Measurements from ENCODE around the gene SLC35E4.

SLC35E4 gene

GRCh38 chr22:30643055-30643875 is 7.7 kb downstream of the SLC35E4 start:
- in situ Hi-C loops (cut with MboI; ENCODE audit: low pct_unique_long_range_greater_than_20kb, low sequenced_read_pairs) = no loop called here
- DNase-seq = no peak

GRCh38 chr22:30646518-30647160 is 11.1 kb downstream of the SLC35E4 start:
- in situ Hi-C loops (cut with MboI; ENCODE audit: low pct_unique_long_range_greater_than_20kb, low sequenced_read_pairs) = no loop called here
- no peak for DNase-seq

- DNase-seq = no peak
- in situ Hi-C loops (cut with MboI; ENCODE audit: low pct_unique_long_range_greater_than_20kb, low sequenced_read_pairs) = no loop called here
Measured at GRCh38 chr22:30647536-30647935, 12.0 kb downstream of the SLC35E4 start.

GRCh38 chr22:30648825-30649224 is 13.2 kb downstream of the SLC35E4 start:
- no peak for DNase-seq
- in situ Hi-C loops (cut with MboI; ENCODE audit: low pct_unique_long_range_greater_than_20kb, low sequenced_read_pairs) = no loop called here

- DNase-seq = peak; percentile 70
- in situ Hi-C loops (cut with MboI; ENCODE audit: low pct_unique_long_range_greater_than_20kb, low sequenced_read_pairs) = no loop called here
Measured at GRCh38 chr22:30649430-30650007, 13.9 kb downstream of the SLC35E4 start.

GRCh38 chr22:30650508-30651116 is 15.0 kb downstream of the SLC35E4 start:
- DNase-seq = no peak
- in situ Hi-C loops (cut with MboI; ENCODE audit: low pct_unique_long_range_greater_than_20kb, low sequenced_read_pairs) = no loop called here

GRCh38 chr22:30652852-30653251 is 17.3 kb downstream of the SLC35E4 start:
- in situ Hi-C loops (cut with MboI; ENCODE audit: low pct_unique_long_range_greater_than_20kb, low sequenced_read_pairs) = no loop called here
- DNase-seq = no peak

- in situ Hi-C loops (cut with MboI; ENCODE audit: low pct_unique_long_range_greater_than_20kb, low sequenced_read_pairs) = no loop called here
- DNase-seq = no peak
Measured at GRCh38 chr22:30654361-30654760, 18.8 kb downstream of the SLC35E4 start.

- in situ Hi-C loops (cut with MboI; ENCODE audit: low pct_unique_long_range_greater_than_20kb, low sequenced_read_pairs) = no loop called here
- no peak for DNase-seq
Measured at GRCh38 chr22:30655532-30655931, 20.0 kb downstream of the SLC35E4 start.

GRCh38 chr22:30662040-30662439 is 26.5 kb downstream of the SLC35E4 start:
- no peak for DNase-seq
- in situ Hi-C loops (cut with MboI; ENCODE audit: low pct_unique_long_range_greater_than_20kb, low sequenced_read_pairs) = no loop called here

GRCh38 chr22:30664798-30665197 is 29.2 kb downstream of the SLC35E4 start:
- DNase-seq = no peak
- in situ Hi-C loops (cut with MboI; ENCODE audit: low pct_unique_long_range_greater_than_20kb, low sequenced_read_pairs) = no loop called here

- no peak for DNase-seq
- in situ Hi-C loops (cut with MboI; ENCODE audit: low pct_unique_long_range_greater_than_20kb, low sequenced_read_pairs) = no loop called here
Measured at GRCh38 chr22:30665266-30665665, 29.7 kb downstream of the SLC35E4 start.

- in situ Hi-C loops (cut with MboI; ENCODE audit: low pct_unique_long_range_greater_than_20kb, low sequenced_read_pairs) = no loop called here
- no peak for DNase-seq
Measured at GRCh38 chr22:30665786-30666185, 30.2 kb downstream of the SLC35E4 start.

GRCh38 chr22:30667107-30667493 is 31.5 kb downstream of the SLC35E4 start:
- in situ Hi-C loops (cut with MboI; ENCODE audit: low pct_unique_long_range_greater_than_20kb, low sequenced_read_pairs) = no loop called here

GRCh38 chr22:30667494-30668385 is 32.2 kb downstream of the SLC35E4 start, which contains the start of gene DUSP18:
DUSP18 (minus strand) TSS chr22:30667875; CDS start chr22:30664003, 3,872 bp downstream.
- in situ Hi-C loops (cut with MboI; ENCODE audit: low pct_unique_long_range_greater_than_20kb, low sequenced_read_pairs) = no loop called here
- DNase-seq = peak; percentile 94

More at GRCh38 chr22:30667107-30667493, 31.5 kb downstream of the SLC35E4 start:
- peak; percentile 25 for DNase-seq

- in situ Hi-C loops (cut with MboI; ENCODE audit: low pct_unique_long_range_greater_than_20kb, low sequenced_read_pairs) = no loop called here
- DNase-seq = no peak
Measured at GRCh38 chr22:30668386-30668710, 32.8 kb downstream of the SLC35E4 start.

GRCh38 chr22:30671071-30671470 is 35.5 kb downstream of the SLC35E4 start:
- in situ Hi-C loops (cut with MboI; ENCODE audit: low pct_unique_long_range_greater_than_20kb, low sequenced_read_pairs) = no loop called here
- DNase-seq = no peak

- no peak for DNase-seq
- in situ Hi-C loops (cut with MboI; ENCODE audit: low pct_unique_long_range_greater_than_20kb, low sequenced_read_pairs) = no loop called here
Measured at GRCh38 chr22:30673136-30673535, 37.6 kb downstream of the SLC35E4 start.

- in situ Hi-C loops (cut with MboI; ENCODE audit: low pct_unique_long_range_greater_than_20kb, low sequenced_read_pairs) = no loop called here
Measured at GRCh38 chr22:30674482-30674881, 38.9 kb downstream of the SLC35E4 start.

More at GRCh38 chr22:30674482-30674881, 38.9 kb downstream of the SLC35E4 start:
- DNase-seq = no peak

Measured in KBM-7 (cell line).